OCI-LY1 (cell line): ENCODE measurements around the gene PRPF39.

Experiments used
- H2AFZ ChIP-seq: fragments of 200-600 bp; sonication (generic), shearing (Covaris generic); 2 replicates; pipeline ENCODE4 v1.6.0; 2014; ENCODE audit warnings: antibody characterized with exemption, mild to moderate bottlenecking, low read length
- H3F3A ChIP-seq: fragments of 200-600 bp; sonication (generic), shearing (Covaris generic); 2 replicates; pipeline ENCODE4 v1.6.0; 2014; ENCODE audit warnings: mild to moderate bottlenecking, antibody characterized with exemption, low read length, moderate library complexity; ENCODE audit not compliant: insufficient read depth
- H3K27ac ChIP-seq: fragments of 200-600 bp; sonication (generic); 2 replicates; pipeline ENCODE4 v1.5.1; 2014; ENCODE audit warnings: low read length, mixed run types, mild to moderate bottlenecking, low read depth; ENCODE audit not compliant: poor library complexity, severe bottlenecking
- H3K27me3 ChIP-seq: fragments of 200-600 bp; sonication (generic); 2 replicates; pipeline ENCODE4 v1.6.0; 2014; ENCODE audit warnings: antibody characterized with exemption, mild to moderate bottlenecking, low read length, moderate library complexity; ENCODE audit not compliant: insufficient read depth
- H3K36me3 ChIP-seq: fragments of 200-600 bp; sonication (generic); 2 replicates; pipeline ENCODE4 v1.6.1; 2014; ENCODE audit warnings: mild to moderate bottlenecking, antibody characterized with exemption, low read length, moderate library complexity, mixed read lengths; ENCODE audit not compliant: insufficient read depth
- H3K4me1 ChIP-seq: fragments of 200-600 bp; sonication (generic); 2 replicates; pipeline ENCODE4 v1.5.1; 2014; ENCODE audit warnings: mild to moderate bottlenecking, low read length, moderate library complexity; ENCODE audit not compliant: insufficient read depth, severe bottlenecking
- H3K4me2 ChIP-seq: fragments of 200-600 bp; sonication (generic), shearing (Covaris generic); 2 replicates; pipeline ENCODE4 v1.6.1; 2014; ENCODE audit warnings: low read length
- H3K4me3 ChIP-seq: fragments of 200-600 bp; sonication (generic); 2 replicates; pipeline ENCODE4 v1.5.1; 2014; ENCODE audit warnings: low read length, low read depth, mild to moderate bottlenecking, mixed read lengths; ENCODE audit not compliant: poor library complexity, severe bottlenecking
- H3K79me2 ChIP-seq: fragments of 200-600 bp; shearing (Covaris generic); 2 replicates; pipeline ENCODE4 v1.6.1; 2016; ENCODE audit warnings: mixed run types, low read length, mixed read lengths; ENCODE audit not compliant: insufficient read depth
- H3K9ac ChIP-seq: fragments of 200-600 bp; sonication (generic), shearing (Covaris generic); 2 replicates; pipeline ENCODE4 v1.6.1; 2014; ENCODE audit warnings: mild to moderate bottlenecking, low read length, mixed read lengths
- H3K9me2 ChIP-seq: fragments of 200-600 bp; sonication (generic), shearing (Covaris generic); 2 replicates; pipeline ENCODE4 v1.6.1; 2014; ENCODE audit warnings: low read depth, mild to moderate bottlenecking, low read length, mixed read lengths
- H3K9me3 ChIP-seq: fragments of 200-600 bp; shearing (Covaris generic); 2 replicates; pipeline ENCODE4 v1.6.1; 2014; ENCODE audit warnings: low read length, mixed read lengths
- H4K20me1 ChIP-seq: fragments of 200-600 bp; sonication (generic), shearing (Covaris generic); 2 replicates; pipeline ENCODE4 v1.6.0; 2016; ENCODE audit warnings: mild to moderate bottlenecking, low read length; ENCODE audit not compliant: insufficient read depth
- CTCF ChIP-seq: fragments of 200-600 bp; sonication (generic), shearing (Covaris generic); IDR thresholded peaks from 2 replicates; pipeline ENCODE4 v1.5.1; 2017; ENCODE audit warnings: mild to moderate bottlenecking, antibody characterized with exemption, low read length, moderate library complexity, mixed read lengths
- EZH2 ChIP-seq: fragments of 200-600 bp; sonication (generic), shearing (Covaris generic); IDR thresholded peaks from 2 replicates; pipeline ENCODE4 v1.8.0; 2017; ENCODE audit warnings: borderline replicate concordance, mixed run types, mild to moderate bottlenecking, antibody characterized with exemption, low read length, moderate library complexity, mixed read lengths

The PRPF39 gene

DNA sequence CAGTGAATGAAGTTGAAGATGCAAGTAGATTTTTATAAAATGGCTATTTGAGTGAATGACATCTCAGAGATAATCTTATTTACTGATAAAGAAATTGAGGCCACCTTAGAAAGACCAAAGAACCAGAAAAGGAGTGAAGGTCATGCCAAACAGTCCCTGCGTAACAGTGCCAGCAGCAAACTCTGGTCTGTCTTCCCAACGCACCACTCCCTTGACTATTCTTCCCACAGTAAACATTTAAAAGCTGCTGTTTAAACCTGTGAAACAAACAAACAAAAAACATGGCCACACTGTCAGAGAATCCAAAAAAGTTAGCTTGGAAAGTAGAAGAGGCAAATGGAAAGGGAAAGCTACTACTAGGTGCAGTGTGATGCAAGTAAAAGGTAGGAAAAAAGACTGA is 1.5 kb upstream of the PRPF39 start:
- Histone ChIP-seq H2AFZ (peak overlapping the region; percentile 90; the same call in 1 of the 2 replicates), H3K27ac (no peak overlapping the region), H3K79me2 (peaks cover 33% of the 10 kb centered on the region), H3K4me3 (no peak overlapping the region), H3K4me1 (peaks cover 32% of the 10 kb centered on the region), H4K20me1 (no peaks in the 10 kb centered on the region), H3K9me2 (no peaks in the 10 kb centered on the region), H3K27me3 (no peaks in the 10 kb centered on the region), H3K36me3 (no peaks in the 10 kb centered on the region; the same call in 1 of the 2 replicates), H3K4me2 (no peak overlapping the region), H3K9ac (no peak overlapping the region), H3K9me3 (no peaks in the 10 kb centered on the region), H3F3A (no peaks in the 10 kb centered on the region)
- TF ChIP-seq CTCF (no peak), EZH2 (no peak)

- Histone ChIP-seq H4K20me1 (no peaks in the 10 kb centered on the region), H3K4me2 (peak overlapping the region; percentile 83), H3K9ac (peak overlapping the region; percentile 68), H3K4me1 (peaks cover 40% of the 10 kb centered on the region), H2AFZ (peak overlapping the region; percentile 90), H3K36me3 (peaks cover 6% of the 10 kb centered on the region; the same call in 1 of the 2 replicates), H3F3A (no peaks in the 10 kb centered on the region), H3K9me3 (no peaks in the 10 kb centered on the region), H3K79me2 (peaks cover 44% of the 10 kb centered on the region), H3K27ac (no peak overlapping the region), H3K27me3 (no peaks in the 10 kb centered on the region), H3K4me3 (peak overlapping the region; percentile 92), H3K9me2 (no peaks in the 10 kb centered on the region)
- TF ChIP-seq CTCF = no peak
- TF ChIP-seq EZH2 = no peak
These were observed 320 bp upstream of the PRPF39 start for GRCh38 chr14:45083617-45083975.

GRCh38 chr14:45084946-45085346 is 1.0 kb downstream of the PRPF39 start:
- Histone ChIP-seq H3K9me2 (no peaks in the 10 kb centered on the region), H3F3A (no peaks in the 10 kb centered on the region), H3K9me3 (no peaks in the 10 kb centered on the region), H3K79me2 (peaks cover 58% of the 10 kb centered on the region), H3K4me3 (peak overlapping the region; percentile 92), H3K36me3 (peaks cover 20% of the 10 kb centered on the region), H3K27me3 (no peaks in the 10 kb centered on the region), H3K9ac (peak overlapping the region; percentile 90), H3K4me1 (peaks cover 54% of the 10 kb centered on the region), H2AFZ (no peak overlapping the region), H3K4me2 (peak overlapping the region; percentile 87), H4K20me1 (no peaks in the 10 kb centered on the region), H3K27ac (peak overlapping the region; percentile 81)
- TF ChIP-seq CTCF (no peak), EZH2 (no peak)
